GM12874 (cell line): Measurements from ENCODE around the gene TM2D3.

Experiments used
- CTCF ChIP-seq: IDR thresholded peaks from 2 replicates; pipeline ENCODE4 v1.5.1; 2011; ENCODE audit warnings: low read depth, mild to moderate bottlenecking, control low read depth, low read length, moderate library complexity; ENCODE audit not compliant: insufficient read depth

TM2D3 gene, protein sequence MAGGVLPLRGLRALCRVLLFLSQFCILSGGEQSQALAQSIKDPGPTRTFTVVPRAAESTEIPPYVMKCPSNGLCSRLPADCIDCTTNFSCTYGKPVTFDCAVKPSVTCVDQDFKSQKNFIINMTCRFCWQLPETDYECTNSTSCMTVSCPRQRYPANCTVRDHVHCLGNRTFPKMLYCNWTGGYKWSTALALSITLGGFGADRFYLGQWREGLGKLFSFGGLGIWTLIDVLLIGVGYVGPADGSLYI

GRCh38 chr15:101652098-101652785 is at the start of gene TM2D3:
TSS of gene TM2D3 (minus strand) at chr15:101652381. CDS start at chr15:101652361, 20 bp downstream.
- TF ChIP-seq CTCF: peak; percentile 70

DNA sequence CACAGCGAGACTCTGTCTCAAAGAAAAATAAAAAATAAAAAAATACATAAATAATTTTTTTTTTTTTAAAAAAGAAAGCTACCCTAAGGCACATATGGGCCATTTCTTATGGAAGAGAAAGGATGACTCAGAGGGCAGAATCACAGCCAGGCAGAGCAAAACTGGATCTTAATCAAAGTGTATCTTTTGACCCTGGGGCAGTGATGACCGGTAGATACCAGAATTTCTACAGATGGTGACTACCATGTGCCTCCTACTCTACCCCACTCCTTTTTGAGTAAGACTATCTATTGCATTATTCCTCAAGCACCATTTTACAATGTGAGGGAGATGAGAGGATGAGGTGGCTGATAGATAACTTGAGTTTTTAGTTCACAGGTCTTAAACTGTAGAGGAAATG is 46.1 kb upstream of the TM2D3 start:
- TF ChIP-seq CTCF: no peak

DNA sequence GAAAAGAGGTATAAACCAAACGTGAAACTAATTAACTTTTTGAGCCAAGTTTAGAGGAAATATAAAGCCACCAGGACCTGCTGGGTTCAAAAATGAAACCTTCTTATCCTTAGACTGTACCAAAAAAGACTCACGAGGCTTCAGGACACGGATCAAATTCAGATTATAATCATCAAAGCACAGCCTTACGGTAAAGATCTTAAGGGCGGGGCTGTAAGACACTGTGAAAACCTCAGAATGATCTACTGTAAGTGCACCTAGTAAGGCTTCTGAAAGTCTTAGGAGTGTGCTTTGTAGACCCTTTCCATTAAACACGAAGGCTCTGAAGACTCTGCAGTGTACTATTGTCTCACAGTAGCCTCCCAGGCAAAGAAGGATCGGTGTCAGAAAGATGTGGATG is 45.3 kb upstream of the TM2D3 start:
- TF ChIP-seq CTCF: no peak

- no peak for TF ChIP-seq CTCF
Observed at GRCh38 chr15:101696829-101697228, 44.6 kb upstream of the TM2D3 start.

- no peak for TF ChIP-seq CTCF
Observed at GRCh38 chr15:101694261-101694660, 42.1 kb upstream of the TM2D3 start.

GRCh38 chr15:101692801-101693598 is 40.8 kb upstream of the TM2D3 start:
- TF ChIP-seq CTCF: no peak

DNA sequence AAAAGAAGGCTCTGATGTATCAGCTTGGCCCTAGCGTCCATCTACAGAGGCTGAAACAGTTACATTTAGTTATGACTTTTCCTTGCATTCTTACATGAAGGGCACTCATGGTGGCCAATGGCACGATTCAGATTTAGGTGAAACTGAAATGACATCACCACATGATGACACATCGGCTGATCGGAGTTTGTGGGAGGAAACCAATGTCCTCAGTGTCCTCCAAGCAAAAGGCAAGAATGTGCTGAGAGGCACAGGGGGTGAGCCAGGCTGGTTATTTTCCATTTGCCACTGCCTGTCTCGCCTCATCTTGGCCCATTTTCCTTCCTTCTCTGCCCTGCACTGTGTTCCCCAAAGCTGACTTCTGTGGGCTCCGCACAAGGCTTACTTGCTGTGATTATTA is 37.7 kb upstream of the TM2D3 start:
- TF ChIP-seq CTCF: no peak
